ENCODE data around the gene SSBP2.

Gene SSBP2

DNA sequence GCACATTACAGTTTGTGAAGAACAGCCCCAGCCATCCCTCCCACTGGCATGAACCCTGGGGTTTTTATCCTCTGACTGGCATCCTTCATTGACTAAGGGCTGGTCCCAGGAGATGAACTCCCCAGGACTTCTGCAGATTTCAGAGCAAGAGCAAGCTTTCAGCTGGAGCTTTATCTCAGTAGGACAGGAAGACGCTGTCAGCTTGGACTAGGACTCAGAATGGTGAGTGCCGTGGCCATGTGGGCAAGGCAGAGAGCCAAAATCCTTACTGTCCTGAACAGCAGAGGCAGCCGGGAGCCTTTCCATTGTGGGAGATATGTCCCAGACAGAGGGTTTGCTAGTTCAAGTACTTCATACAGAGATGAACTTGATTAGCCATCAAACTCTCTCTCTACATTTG lies 353.7 kb downstream of the SSBP2 start:
- no peak for DNase-seq (ENCODE audit: low read depth in 2 of 3, low spot score in 1 of 3)

DNA sequence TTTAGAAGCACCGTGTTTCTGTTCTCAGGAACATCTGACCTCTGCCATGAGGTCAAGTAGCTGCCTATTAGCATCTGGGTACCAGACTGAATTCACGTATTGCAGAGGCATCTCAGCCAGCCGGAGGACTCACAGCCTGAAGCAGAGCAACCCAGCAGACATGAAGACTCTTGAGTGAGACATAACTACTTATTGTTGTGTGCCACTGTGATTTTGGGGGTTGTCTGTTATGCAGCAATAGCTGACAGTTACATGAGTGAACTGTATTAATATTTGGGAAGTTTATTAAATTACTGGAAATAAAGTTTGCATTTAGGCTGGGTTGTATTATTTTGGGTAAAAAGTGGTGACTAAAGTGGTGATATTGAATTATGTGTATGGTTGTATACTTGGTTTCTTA lies 355.6 kb downstream of the SSBP2 start:
- DNase-seq (ENCODE audit: low read depth in 2 of 3, low spot score in 1 of 3) = no peak

DNA sequence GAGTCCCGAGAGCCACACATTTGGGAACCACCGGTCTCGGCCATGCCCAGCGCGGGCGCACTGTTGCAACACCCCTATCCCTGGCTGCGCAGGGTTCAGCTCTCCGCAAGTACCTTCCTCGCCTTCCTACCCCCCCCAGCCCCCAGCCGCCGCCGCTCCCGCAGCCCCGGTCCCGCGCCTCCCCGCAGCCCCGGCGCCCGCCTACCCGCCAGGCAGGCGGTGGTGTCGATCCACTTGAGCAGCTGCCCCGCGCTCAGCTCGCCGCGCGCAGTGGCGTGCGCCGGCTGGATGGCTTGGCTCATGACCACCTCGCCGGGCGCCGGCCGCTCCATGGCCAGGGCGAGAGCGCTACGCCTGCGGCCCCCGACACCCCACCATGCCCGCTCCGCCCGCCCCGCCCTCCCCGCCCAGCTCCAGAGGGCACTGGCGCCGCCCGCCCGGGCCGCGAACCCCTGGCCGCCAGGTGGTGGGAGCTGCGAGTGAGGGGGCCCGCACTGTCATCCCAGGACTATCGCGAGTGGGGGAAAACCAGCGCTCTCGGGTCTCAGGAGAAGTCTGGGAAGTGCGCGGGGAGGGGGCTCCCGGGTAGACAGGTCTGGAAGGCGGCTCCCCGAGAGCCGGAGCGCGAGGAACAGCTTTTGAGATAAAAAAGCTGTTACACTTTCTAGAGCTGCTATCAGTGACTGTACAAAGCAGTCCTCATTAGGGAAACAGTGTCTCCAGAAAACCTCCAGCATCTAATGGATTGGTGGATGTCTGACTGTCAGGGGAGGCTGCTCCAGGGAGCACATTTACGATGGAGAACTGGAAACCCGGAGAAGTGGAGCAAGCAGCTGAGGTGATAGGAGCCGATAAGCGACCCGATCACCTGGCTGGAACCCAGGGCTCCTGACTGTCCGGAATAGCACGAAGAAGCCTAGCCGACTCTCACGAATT lies 356.8 kb downstream of the SSBP2 start, which contains the start of gene ACOT12:
ACOT12 (minus strand) TSS at position 352 of the 936 bp plus-strand sequence; CDS start at position 332, 20 bp downstream.
- no peak for DNase-seq (ENCODE audit: low read depth in 2 of 3, low spot score in 1 of 3)

DNA sequence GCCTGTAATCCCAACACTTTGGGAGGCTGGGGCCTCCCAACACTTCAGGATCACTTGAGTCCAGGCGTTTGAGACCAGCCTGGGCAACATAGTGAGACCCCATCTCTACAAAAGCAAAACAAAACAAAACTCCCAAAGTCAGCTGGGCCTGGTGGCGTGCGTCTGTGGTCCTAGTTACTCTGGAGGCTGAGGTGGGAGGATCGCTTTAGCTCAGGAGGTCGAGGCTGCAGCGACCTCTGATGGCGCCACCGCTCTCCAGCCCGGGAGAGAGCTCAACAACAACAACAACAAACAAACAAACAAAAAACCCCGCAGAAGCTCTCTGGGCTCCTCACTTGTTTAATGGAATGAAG lies 357.5 kb downstream of the SSBP2 start:
- DNase-seq (ENCODE audit: low read depth in 2 of 3, low spot score in 1 of 3) = no peak

DNA sequence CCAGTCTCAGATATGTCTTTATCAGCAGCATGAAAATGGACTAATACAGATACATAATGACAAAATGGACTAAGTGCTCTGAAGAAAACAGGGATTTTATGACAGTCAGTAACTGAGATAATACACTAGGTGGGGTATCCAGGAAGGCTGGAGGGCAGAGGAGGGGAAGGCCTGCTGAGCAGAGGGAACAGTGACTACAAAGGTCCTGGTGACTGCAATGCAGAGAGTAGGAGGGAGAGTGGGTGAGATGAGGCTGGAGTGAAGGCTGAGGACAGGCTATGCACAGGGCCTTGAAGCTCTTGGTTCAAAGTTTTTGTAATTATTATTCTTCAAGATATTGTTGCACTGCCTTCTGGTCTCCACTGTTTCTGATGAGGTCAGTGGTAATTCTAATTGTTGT lies 361.9 kb downstream of the SSBP2 start:
- no peak for DNase-seq (ENCODE audit: low read depth in 2 of 3, low spot score in 1 of 3)

- DNase-seq (ENCODE audit: low read depth in 2 of 3, low spot score in 1 of 3) = no peak
Observed at GRCh38 chr5:81388169-81388568, 362.7 kb downstream of the SSBP2 start.

- no peak for DNase-seq (ENCODE audit: low read depth in 2 of 3, low spot score in 1 of 3)
Observed at GRCh38 chr5:81383867-81384266, 367.0 kb downstream of the SSBP2 start.

- no peak for DNase-seq (ENCODE audit: low read depth in 2 of 3, low spot score in 1 of 3)
Observed at GRCh38 chr5:81371354-81371876, 379.5 kb downstream of the SSBP2 start.

DNA sequence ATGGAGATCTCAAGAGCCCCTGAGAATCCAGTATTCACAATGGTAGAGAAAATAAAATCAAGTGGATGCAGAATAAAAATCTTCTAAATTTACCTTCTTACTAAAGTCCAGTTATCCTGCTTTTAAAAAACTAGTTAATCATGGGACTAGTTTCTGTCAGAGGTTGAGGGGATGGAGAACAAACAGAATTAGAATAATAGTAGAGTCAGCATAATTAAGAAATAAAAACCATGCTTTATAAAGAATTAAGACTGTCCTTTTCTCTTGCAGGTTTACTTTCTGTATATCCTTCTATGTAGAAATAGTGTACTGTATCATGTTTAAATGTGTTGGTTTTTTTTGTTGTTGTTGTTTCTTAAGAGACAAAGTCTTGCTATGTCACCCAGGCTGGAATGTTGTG lies 380.0 kb downstream of the SSBP2 start:
- no peak for DNase-seq (ENCODE audit: low read depth in 2 of 3, low spot score in 1 of 3)

DNA sequence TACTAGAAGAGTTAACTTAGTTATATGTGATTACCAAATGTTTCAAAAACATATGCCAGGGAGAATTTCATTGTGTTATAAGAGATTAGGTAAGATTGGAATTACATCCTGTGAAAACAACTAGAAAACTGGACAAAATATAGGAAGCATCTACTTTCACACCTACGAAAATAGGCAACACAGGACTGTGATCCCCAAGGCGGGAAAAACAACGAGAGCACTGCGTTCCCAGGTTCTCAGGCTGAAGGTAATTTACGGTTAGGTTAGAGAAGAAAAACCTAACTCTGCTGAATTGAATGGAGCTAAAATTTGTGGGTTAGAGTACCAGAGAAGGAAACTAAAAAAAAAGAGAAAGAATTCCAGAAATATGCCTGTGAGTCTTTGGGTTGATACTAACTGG lies 385.4 kb downstream of the SSBP2 start:
- no peak for DNase-seq (ENCODE audit: low read depth in 2 of 3, low spot score in 1 of 3)

DNA sequence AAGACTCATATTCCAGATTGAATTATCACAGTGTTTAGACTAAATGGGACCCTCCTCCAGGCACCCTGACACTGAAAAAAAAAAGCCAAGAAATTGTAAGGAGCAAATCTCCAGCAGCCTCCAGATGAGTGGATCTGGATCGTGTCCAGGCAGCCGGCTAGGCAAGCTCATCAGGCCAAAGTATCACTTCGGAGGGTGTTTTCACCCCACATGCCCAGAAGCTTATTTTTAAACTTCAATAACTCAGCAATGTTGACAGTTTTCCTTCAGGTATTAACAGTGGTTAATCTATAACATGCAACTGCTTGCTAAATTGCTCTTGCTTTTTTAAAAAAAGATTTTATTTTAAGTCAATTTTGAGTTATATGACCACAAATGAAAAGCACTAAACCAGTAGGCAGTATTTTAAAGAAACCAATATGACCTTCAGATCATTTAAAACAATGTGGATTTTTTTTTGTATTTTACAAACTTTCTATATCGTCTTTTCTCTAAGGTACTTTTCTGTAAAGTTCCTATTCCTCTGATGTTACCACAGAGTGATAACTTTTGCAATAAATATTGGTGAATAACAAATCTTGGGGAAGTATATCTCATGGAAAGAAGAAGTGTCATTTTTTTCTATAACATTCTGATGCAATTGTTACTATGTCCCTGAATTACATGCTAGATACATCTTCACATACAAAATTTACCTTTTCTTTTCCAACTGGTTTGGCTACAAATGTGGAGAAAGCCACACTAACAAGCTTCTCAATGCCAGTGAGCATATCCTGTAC lies 387.6 kb downstream of the SSBP2 start:
- no peak for DNase-seq (ENCODE audit: low read depth in 2 of 3, low spot score in 1 of 3)

Data from stimulated activated CD4-positive, alpha-beta T cell treated with anti-CD3 and anti-CD28 coated beads, Interleukin-12 subunit alpha, Interleukin-12 subunit beta, amount 100 ng/mL, for 48 hours (primary cell).